HG03066 (cell line): ENCODE data around the gene CASP10.

ENCODE experiments used
- ATAC-seq: cut with Tn5 transposase; IDR thresholded peaks from one replicate; pipeline ENCODE4 v1.9.1; 2021; ENCODE audit warnings: low read depth; ENCODE audit not compliant: unreplicated experiment

The CASP10 gene

GRCh38 chr2:201195331-201195730, 12.4 kb downstream of the CASP10 start:
- no peak for ATAC-seq

- no peak for ATAC-seq
Measured at GRCh38 chr2:201196003-201196402, 13.1 kb downstream of the CASP10 start.

- no peak for ATAC-seq
Measured at GRCh38 chr2:201196803-201197202, 13.9 kb downstream of the CASP10 start.

GRCh38 chr2:201197781-201198180, 14.8 kb downstream of the CASP10 start:
- ATAC-seq: no peak

- ATAC-seq: no peak
Measured at GRCh38 chr2:201199847-201200246, 16.9 kb downstream of the CASP10 start.

GRCh38 chr2:201200345-201200744, 17.4 kb downstream of the CASP10 start:
- no peak for ATAC-seq

GRCh38 chr2:201201371-201201770, 18.4 kb downstream of the CASP10 start:
- ATAC-seq: no peak

- ATAC-seq: no peak
Measured at GRCh38 chr2:201203916-201204654, 21.1 kb downstream of the CASP10 start.

- no peak for ATAC-seq
Measured at GRCh38 chr2:201204655-201205514, 21.9 kb downstream of the CASP10 start.

- ATAC-seq: no peak
Measured at GRCh38 chr2:201205515-201205849, 22.5 kb downstream of the CASP10 start.

- peak; percentile 78 for ATAC-seq
Measured at GRCh38 chr2:201208563-201209252, 25.8 kb downstream of the CASP10 start.

- no peak for ATAC-seq
Measured at GRCh38 chr2:201215963-201216362, 33.0 kb downstream of the CASP10 start.

- no peak for ATAC-seq
Measured at GRCh38 chr2:201216918-201217317, 34.0 kb downstream of the CASP10 start.

GRCh38 chr2:201218780-201219179, 35.8 kb downstream of the CASP10 start:
- ATAC-seq: no peak

GRCh38 chr2:201219328-201220096, 36.6 kb downstream of the CASP10 start:
- ATAC-seq: no peak

GRCh38 chr2:201220102-201220570, 37.2 kb downstream of the CASP10 start:
- no peak for ATAC-seq

GRCh38 chr2:201223089-201224073, 40.4 kb downstream of the CASP10 start:
- ATAC-seq: peak; percentile 96

GRCh38 chr2:201228271-201228911, 45.5 kb downstream of the CASP10 start:
- no peak for ATAC-seq

- ATAC-seq: no peak
Measured at GRCh38 chr2:201228912-201229290, 46.0 kb downstream of the CASP10 start.
